SK-MEL-5 (cell line): ENCODE results near the gene SLC4A7. TPM values are rescaled to one million over a fixed set of nuclear protein-coding genes. Genes with fewer than 3 reads are reported as not detected.
A peak's percentile ranks its signal among the peaks of the same experiment; 100 is the strongest.
"Not testable (repeated sequence)": the region's sequence is repeated elsewhere in the genome, so short reads cannot be mapped to it uniquely, and the experiment has no call there.

Experiments
- DNase-seq: peaks from one replicate; pipeline ENCODE4 v3.0.0-alpha.2; 2016; ENCODE audit warnings: low read depth, low spot score
- in situ Hi-C: cut with HindIII; loops from 2 replicates; pipeline ENCODE4 v1.10.0; 2016; ENCODE audit warnings: low sequenced_read_pairs, high pct_unique_total_duplicates, low pct_unique_long_range_greater_than_20kb
- total RNA-seq: library from RNA; depleted of rRNA; stranded (reverse); fragments of >200 nt; shearing (Covaris generic); gene quantifications from 2 replicates; pipeline ENCODE4 v1.2.3, GENCODE V29; 2014

Gene SLC4A7
- total RNA-seq, 1 experiment from 2014 or later, result 35.8 TPM

DNA sequence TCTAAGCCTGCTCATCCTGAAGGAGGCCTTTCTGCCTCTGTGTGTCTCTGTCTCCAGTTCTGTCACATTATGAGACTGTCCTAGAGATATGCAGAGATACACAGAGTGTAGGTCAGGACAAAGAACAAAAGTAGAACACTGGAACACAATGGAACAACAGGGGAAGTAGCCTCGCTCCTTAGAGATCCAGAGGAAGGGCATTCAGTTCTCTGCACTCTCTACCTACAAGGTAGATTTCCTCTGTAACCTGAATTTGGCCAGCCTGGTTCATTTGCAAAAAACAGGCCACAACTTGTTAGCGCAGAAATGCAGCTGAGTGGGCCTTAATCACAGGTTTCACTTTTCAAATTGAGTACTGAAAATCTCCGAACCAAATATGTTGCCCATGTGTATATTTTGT, 134.4 kb downstream of the SLC4A7 start:
- in situ Hi-C loops, result no loop called here
- DNase-seq, result no peak

DNA sequence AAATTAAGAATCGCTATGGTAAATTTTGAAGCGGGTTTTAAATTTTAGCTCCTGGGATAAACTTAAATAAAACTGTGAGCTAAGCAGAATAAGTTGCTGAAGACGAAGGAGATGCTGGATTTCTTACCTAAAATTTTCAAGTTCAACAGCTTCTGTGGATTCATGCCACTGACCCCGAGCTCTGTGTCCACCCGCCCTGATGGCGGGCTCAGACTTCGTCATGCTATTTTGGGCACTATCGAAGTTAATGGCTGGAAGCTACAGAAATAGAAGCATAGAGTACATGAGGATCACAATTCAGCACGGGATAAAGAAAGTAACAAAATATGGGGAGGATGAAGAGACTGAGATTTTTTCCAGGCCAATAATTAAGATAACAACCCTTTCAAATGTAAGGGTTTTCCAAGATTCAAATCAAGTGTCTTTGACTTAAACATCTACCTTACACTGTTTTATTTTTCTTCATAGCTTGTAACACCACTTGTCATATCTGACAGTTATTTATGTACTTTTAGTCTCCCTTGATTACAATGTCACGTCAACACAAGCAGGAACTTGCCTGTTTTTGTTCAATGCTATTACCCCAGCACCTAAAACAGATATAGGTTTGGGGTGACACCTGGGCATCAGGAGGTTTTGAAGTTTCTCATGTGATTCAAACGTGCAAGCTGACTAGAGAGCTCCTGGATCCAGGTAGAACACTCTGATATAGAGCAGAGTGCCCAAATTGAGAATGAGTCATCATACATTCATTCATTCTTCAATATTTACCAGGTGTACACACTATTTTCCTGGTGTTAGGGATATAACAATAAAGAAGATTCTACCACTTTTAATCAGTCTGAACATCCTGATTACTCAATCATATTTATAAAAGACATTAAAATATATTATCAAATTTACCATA, 138.0 kb downstream of the SLC4A7 start:
- in situ Hi-C loops, result no loop called here
- no peak for DNase-seq

DNA sequence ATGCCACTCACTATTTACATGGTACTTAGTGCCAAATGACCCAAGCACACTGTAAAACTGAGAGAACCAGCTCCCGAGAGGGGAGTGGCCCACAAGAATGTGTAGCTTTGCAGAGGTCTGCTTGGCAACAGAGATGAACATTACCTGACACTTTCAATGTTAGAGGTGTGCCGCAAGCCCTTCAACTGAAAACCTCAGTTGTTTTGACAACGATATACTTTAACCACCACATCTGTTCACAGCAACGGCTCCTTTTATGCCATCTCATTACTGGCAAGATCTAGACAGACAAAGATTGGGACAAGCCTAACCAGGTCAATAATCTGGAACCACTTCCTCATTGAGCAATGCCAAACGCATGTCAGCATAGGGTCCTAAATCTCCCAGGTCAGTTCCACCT, 138.7 kb downstream of the SLC4A7 start:
- DNase-seq, result no peak
- in situ Hi-C loops, result no loop called here

DNA sequence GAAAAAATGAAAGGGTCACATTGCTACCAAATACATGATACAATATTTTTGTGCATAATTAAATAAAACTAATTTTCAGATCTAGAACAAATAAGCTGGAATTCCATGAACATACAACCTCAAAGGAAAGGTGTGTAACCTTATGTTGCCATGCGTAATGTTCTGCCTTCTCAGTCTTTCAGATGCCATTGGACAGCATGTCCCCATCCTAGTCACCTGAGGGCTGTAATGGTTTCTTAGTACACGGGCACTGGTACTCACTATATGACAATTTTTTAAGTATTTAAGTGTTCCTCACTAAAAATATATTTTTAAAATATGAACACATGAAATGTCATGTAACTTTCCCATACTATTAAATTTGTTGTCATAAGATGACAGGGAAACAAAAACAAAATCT, 139.1 kb downstream of the SLC4A7 start:
- DNase-seq, result no peak
- in situ Hi-C loops, result no loop called here

DNA sequence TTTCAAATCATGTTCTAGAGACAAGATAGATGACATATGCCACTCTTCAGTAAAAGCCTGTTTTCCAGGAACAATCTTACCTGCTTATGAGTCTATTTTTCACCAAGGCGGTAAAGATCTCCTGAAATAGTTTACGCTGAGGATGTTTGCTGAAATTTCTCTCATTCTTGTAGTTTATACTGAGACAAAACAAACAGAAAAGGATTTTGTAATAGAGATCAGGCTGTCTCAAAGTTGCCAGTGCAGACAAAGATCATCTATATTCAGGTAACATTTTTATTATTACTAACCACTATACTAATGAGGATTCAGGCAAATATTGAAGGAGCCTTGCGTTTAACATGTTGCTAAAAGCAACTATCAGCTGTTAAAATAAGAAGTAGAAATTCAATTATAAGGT, 140.0 kb downstream of the SLC4A7 start:
- in situ Hi-C loops, result no loop called here
- DNase-seq, result no peak

DNA sequence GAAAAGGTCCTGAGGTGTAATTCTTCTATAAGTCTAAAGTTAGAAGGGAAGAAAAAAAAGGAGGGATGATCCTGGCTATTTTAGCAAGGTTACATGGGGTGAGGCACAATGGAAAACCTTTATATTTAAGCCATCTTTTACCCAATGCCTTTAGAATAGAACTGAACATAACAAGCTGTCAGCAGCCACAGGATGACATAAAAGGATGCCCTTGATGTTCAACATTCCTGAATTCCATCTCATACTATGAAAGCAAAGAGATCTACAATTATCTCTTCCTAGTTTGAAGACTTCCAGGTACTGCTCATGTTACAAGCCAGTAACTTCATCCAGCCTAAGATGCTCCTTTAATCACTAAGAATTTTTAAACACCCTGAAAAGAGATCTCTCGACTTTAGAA, 141.9 kb downstream of the SLC4A7 start:
- in situ Hi-C loops, result no loop called here
- no peak for DNase-seq

DNA sequence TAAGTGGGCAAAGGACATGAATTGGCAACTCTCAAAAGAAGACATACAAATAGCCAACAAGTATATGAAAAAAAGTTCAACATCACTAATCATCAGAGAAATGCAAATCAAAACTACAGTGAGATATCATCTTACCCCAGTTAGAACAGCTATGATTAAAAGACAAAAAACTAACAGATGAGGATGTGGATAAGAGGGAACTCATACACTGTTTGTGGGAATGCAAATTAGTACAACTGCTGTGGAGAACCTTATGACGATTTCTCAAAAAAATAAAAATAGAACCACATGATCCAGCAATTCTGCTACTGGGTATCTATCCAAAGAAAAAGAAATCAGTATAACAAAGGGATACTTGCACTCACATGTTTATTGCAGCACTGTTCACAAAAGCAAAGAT, 143.7 kb downstream of the SLC4A7 start:
- DNase-seq, result no peak
- in situ Hi-C loops, result no loop called here

DNA sequence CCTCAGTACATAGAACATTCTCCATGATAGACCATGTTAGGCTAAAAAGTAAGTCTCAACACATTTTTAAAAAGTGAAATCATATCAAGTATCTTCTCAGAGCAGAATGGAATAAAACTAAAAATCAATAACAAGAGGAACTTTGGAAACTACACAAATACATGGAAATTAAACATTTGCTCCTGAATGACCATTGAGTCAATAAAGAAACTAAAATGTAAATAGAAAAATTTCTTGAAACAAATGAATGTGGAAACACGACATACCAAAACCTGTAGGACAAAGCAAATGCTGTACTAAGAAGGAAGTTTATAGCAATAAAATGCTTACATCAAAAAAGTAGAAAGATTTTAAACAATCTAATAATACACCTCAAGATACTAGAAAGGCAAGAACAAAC, 148.6 kb downstream of the SLC4A7 start:
- no peak for DNase-seq
- in situ Hi-C loops, result no loop called here

DNA sequence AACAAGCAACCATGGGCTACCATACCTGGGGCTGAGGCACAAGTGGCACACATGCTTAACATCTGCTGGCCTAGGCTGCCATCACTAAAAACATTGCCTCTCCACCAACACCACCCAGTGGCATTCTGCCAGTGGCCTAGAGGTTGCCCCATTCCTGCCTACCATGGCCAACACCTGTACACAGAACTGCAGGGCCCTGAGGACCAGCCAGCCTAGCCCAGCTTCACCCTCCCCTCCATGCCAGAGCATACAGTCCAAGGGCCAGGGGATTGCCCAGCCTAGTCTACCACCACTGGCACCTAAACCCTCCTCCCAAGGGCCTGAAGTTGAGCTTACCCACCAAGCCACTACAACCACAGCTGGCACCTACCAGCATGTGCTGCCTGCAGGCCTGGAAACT, 150.3 kb downstream of the SLC4A7 start:
- in situ Hi-C loops, result no loop called here
- DNase-seq, result no peak

DNA sequence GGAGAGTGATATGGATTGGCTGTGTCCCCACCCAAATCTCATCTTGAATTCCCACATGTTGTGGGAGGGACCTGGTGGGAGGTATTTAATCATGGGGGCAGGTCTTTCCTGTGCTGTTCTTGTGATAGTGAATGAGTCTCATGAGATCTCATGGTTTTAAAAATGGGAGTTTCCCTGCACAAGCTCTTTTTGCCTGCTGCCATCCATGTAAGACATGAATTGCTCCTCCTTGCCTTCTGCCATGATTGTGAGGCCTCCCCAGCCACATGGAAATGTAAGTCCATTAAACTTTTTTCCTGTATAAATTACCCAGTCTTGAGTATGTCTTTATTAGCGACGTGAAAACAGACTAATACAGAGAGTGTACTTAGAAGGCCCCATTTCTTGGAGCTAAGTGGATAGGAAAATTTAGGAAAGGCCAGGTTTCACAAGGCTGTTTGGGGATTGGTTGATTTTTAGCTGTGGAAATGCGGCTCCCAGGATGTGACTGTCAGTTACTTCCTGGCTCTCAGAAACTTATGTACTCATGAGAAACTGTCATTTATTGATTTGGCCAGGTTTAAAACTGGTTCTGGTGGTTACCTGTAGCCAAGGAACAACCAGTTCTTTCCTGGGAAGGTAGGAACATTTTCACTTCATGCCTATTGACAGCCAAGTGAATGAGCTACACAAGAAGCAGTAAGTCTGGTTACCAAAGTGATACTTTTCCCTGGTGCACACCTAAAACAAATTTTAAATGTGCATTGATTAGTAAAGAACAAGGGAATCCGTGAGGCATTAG, 155.0 kb downstream of the SLC4A7 start:
- in situ Hi-C loops, DNase-seq: not testable (repeated sequence)

DNA sequence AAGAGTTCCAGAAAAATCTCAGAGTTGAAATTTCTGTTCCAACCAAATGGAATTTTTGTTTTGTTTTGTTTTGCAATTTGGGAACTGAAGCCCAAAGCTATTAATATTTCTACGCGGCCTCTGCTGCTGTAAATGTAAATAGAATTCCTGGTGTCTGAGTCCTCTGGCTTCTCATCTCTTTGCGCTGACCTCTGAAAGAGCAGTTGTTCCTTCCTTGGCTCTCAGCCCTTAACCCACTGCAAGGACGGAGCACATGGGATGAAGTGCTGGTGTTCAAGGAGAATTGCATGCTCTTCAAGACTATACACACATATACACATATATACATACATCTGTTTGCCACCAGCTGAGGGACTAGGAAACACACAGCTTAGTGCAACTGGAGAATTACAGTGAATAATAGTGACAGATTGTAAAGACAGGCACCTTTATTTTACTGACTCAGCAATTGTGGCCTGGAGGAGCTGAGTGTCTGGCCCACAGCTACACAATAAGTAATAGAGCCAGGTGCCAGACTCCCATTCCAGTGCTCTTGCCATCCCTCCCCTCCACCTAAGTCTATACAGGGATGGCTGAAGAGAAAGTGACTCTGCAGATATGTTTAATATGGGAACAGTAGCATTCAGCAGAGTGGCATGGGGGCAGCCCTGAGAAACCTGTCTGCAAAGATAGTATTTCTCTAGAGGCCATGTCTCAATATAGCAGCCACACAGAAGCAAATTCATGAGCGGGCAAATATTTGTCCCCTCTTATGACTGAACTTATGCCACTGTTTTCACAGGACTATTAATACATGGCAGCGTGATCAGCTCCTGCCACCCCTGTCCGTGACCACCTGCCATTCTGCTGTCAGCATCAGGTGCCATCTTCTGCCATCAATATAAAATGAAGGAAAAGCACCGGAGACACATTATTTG, 157.3 kb downstream of the SLC4A7 start:
- in situ Hi-C loops, result no loop called here
- peak; percentile 31 for DNase-seq

DNA sequence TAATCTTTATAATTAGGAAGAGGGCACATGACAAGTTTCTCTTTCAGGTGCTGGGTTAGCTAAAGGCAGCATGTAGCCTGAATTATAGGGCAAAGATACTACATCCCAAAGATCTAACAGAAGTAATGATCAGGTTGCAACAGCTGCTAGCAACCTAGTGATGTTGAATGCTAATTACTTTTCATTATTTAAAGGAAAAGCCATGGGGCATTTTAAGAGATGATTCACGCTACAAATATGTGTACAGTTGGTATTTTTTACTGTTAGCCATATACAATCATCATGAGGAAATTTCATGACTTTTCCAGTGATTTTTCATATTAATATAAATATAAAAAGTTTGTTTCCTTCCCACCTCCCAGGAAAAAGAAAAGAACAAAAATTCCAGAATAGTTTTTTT, 158.0 kb downstream of the SLC4A7 start:
- DNase-seq, result no peak
- in situ Hi-C loops, result no loop called here

DNA sequence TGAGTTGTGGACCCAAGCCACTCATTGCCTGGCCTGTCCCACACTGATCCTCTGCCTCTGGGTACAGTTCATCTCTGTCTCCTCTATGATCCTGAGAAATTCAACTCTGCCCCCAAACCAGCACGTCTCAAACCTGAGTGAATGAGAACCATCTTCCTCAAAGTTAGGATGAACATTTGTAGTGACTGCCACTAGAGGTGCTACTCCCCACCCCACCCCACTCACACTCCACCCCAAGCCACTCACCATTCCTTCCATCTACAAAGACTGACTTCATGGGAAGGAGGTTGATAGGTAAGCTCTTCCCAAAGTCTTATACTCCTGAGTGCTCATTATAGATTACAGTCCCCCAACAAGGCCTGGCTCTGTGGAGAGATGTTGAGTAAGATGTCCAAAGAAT, 158.8 kb downstream of the SLC4A7 start:
- in situ Hi-C loops, result no loop called here
- no peak for DNase-seq

DNA sequence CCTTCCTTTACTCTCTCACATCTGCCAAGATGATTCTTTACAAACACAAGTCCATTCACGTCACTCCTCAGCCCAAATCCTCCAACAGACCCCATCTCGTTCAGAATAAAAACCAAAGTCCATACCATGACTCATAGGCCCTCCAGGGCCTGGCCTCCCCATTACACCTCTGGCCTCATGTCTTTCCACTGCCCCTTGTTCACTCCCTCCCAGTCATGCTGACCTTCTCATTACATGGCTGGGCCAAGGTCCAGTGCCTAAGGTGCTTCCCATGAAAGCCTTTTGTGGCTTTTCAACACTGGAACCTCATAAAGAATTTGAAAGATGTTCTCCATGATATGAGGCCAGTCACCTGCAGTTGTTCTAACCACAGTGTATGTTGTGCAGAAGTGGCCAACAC, 159.5 kb downstream of the SLC4A7 start:
- in situ Hi-C loops, result no loop called here
- DNase-seq, result no peak

DNA sequence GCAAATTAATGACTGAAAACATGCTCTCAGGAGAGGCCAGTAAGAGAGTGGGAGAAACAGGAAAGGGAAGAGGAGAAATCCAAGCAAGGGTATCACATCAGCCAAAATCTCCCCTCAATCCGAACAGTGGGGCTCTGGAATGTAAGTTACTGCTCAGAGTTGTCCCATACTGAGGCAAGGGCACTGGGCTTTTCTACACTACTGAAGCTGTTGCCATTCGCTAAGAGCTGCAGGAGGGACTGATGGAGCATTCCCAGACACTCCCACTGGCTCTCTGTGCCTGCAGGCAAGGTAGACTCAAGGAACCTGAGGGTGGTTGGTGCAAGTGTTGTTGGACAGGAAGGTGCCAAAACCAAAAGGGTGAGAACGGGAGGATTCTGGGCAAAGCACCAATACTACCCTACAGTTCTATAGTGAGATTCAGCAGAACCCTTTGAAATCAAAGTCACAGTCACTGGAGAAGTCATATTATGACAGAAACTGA, 161.1 kb downstream of the SLC4A7 start:
- in situ Hi-C loops, result no loop called here
- no peak for DNase-seq
